OCI-LY1 (cell line): ENCODE results near the gene TLE3.

Source experiments
- EZH2 ChIP-seq: fragments of 200-600 bp; sonication (generic), shearing (Covaris generic); IDR thresholded peaks from 2 replicates; pipeline ENCODE4 v1.8.0; 2017; ENCODE audit warnings: borderline replicate concordance, mixed run types, mild to moderate bottlenecking, antibody characterized with exemption, low read length, moderate library complexity, mixed read lengths
- TF ChIP-seq, protein P1 (sequence below): fragments of 200-600 bp; sonication (generic), shearing (Covaris generic); IDR thresholded peaks from 2 replicates; pipeline ENCODE4 v1.5.1; 2017; ENCODE audit warnings: mild to moderate bottlenecking, antibody characterized with exemption, low read length, moderate library complexity, mixed read lengths

DNA sequence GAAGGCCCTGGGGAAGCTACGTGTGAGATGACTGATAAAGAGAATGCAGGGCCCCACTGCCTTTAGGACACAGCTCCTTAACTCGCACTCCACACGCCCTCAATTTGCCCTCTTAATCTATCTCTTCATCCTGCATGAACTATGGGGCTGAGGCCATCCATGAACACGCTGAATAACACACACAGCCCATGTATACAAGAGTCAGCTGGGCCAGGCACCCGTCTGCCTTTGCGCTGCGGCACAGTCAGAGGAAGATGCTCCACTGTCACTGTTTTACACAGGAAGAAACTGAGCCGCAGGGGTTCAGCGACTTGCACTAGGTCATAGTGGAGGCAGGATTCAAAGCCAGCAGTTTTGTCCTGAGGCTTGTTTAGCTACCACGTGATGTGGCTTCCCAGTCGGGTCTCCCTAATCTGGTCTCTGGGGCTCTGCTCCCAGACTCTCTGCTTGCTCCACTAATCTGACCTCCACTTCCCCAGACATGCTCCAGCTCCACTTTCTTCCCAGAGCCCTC, 43.9 kb downstream of the TLE3 start:
- TF ChIP-seq, protein P1, sequence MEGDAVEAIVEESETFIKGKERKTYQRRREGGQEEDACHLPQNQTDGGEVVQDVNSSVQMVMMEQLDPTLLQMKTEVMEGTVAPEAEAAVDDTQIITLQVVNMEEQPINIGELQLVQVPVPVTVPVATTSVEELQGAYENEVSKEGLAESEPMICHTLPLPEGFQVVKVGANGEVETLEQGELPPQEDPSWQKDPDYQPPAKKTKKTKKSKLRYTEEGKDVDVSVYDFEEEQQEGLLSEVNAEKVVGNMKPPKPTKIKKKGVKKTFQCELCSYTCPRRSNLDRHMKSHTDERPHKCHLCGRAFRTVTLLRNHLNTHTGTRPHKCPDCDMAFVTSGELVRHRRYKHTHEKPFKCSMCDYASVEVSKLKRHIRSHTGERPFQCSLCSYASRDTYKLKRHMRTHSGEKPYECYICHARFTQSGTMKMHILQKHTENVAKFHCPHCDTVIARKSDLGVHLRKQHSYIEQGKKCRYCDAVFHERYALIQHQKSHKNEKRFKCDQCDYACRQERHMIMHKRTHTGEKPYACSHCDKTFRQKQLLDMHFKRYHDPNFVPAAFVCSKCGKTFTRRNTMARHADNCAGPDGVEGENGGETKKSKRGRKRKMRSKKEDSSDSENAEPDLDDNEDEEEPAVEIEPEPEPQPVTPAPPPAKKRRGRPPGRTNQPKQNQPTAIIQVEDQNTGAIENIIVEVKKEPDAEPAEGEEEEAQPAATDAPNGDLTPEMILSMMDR = no peak
- TF ChIP-seq EZH2 = no peak
